Pancreas (tissue), 10 donors: Measurements from ENCODE around the gene INF2. TPM values are rescaled to one million over a fixed set of nuclear protein-coding genes. Genes with fewer than 3 reads are reported as not detected.

Source experiments
- ATAC-seq, 4 donors: fragments of 200-7000 bp; cut with Tn5 transposase; one replicate each; pipeline versions ENCODE4 v1.8.0 to v1.9.1; 2020; ENCODE audit warnings: mild to moderate bottlenecking in 4 of 4, moderate library complexity in 4 of 4
- DNase-seq, 6 donors: peaks; one replicate each; pipeline ENCODE4 v3.0.0-alpha.2; 2020
- FAIRE-seq: peaks from 2 replicates; lab custom pipeline; 2012; peaks lifted over from hg19 to GRCh38; lab: Jason Lieb, UNC
- H3K27ac ChIP-seq, 4 donors: fragments of 200-600 bp; sonication (generic); 1 replicate in 3 of 4; 2 replicates in 1 of 4; pipeline versions ENCODE4 v1.5.0 to v1.8.0; 2020
- H3K27me3 ChIP-seq, 4 donors: fragments of 200-600 bp; one replicate each; pipeline ENCODE4 v1.8.0; 2021
- H3K36me3 ChIP-seq, 3 donors: fragments of 200-600 bp; sonication (generic) in 1 of 3; one replicate each; pipeline versions ENCODE4 v1.5.0 to v1.8.0; 2020 to 2021
- H3K4me1 ChIP-seq, 3 donors: fragments of 200-600 bp; one replicate each; pipeline ENCODE4 v1.8.0; 2021
- H3K4me3 ChIP-seq, 4 donors: fragments of 200-600 bp; sonication (generic) in 2 of 4; one replicate each; pipeline versions ENCODE4 v1.5.0 to v1.8.0; 2020 to 2021
- H3K9me3 ChIP-seq, 4 donors: fragments of 200-600 bp; one replicate each; pipeline ENCODE4 v1.8.0; 2021
- CTCF ChIP-seq, 4 donors: fragments of 200-600 bp; sonication (generic) in 3 of 4; IDR thresholded peaks; one replicate each; pipeline versions ENCODE4 v1.5.0 to v1.8.0; 2021; ENCODE audit warnings: antibody characterized with exemption in 4 of 4
- WGBS, 2 donors: extraction: QIAGEN DNeasy Blood & Tissue Kit; methylation state at CpG; one replicate each; pipeline ENCODE4 v1.1.7; 2013; 5-methylcytosine and 5-hydroxymethylcytosine counted together
- intact Hi-C, 3 donors: fragments of 100-400 bp; cut with DNase I; formaldehyde crosslinking; loops; one replicate each; pipeline versions ENCODE4 v1.11.1 to v1.14.2; 2022
- polyA plus RNA-seq, 2 donors: library from polyadenylated mRNA; stranded (reverse); fragments of 200-250 nt; gene quantifications; one replicate each; pipeline ENCODE4 v1.2.3, GENCODE V29; 2013
- total RNA-seq, 6 donors: library from RNA; stranded (reverse); fragmentation: NEBNext Ultra II Directional in 4 of 6; extraction: Animal tissue kit (Norgen Biotek cat#: 25700) in 4 of 6; gene quantifications; one replicate each; pipeline versions ENCODE4 v1.2.1 to v1.2.4, GENCODE V29; 2021 to 2023
- donor health status: healthy with polysubstance abuse.
- donor health status: DM: no; HTN: no; CAD: no; lungs with moderate emphysema.
- donor health status: DM: no; HTN: no; CAD: no.
- donor health status: control.
- donor health status: control.
- donor health status: Bipolar disorder and iron deficiency.
- donor health status: DM: yes; HTN: yes; CAD: no.
- donor health status: DM: no; HTN: no; CAD: no.
- donor health status: DM: no; HTN: no; CAD: no.
- donor health status: DM: yes; HTN: yes; CAD: no.

Gene INF2
- total and polyA plus RNA-seq, 8 donors, result 20.4 to 80.8 (median 27.8) TPM

DNA sequence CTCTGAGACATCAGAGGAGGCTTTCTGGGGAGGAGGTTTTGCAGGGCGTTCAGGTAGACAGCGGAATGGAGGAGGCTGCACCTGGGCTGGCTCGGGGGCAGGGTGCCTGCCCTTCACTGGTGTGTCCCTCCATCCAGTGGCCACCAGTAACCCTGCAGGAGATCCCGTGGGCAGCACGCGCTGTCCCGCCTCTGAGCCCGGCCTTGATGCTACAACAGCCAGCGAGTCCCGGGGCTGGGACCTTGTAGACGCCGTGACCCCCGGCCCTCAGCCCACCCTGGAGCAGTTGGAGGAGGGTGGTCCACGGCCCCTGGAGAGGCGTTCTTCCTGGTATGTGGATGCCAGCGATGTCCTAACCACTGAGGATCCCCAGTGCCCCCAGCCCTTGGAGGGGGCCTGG lies 24.6 kb downstream of the INF2 start:
- H3K36me3 ChIP-seq, result peaks cover 0 to 18% (median 4%) of the 10 kb centered on the region in 3 donors
- no peak for ATAC-seq

DNA sequence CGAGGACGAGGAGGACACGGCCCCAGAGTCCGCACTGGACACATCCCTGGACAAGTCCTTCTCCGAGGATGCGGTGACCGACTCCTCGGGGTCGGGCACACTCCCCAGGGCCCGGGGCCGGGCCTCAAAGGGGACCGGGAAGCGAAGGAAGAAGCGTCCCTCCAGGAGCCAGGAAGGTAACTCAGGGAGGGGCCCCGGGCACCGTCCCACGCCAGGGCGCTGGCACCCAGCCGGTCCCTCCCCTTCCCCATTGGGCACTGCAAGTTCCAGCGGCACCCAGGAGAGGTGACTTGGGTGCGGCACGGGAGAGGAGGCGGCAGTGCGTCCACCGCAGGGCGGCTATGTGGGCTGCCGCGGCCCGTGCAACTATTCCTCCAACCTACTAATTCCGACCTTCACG lies 25.3 kb downstream of the INF2 start:
- DNase-seq, result no peak
- Histone ChIP-seq H3K27ac (no peak overlapping the region), H3K4me1 (no peaks in the 10 kb centered on the region), H3K4me3 (no peak overlapping the region), H3K9me3 (no peaks in the 10 kb centered on the region), H3K27me3 (no peaks in the 10 kb centered on the region), H3K36me3 (peaks cover 0 to 18% (median 4%) of the 10 kb centered on the region in 3 donors)
- FAIRE-seq, result no peak
- intact Hi-C loops, result no loop called here
- 96 to 97% methylated on average over 31 of the region's 31 CpGs for WGBS, 2 donors
- TF ChIP-seq CTCF (IDR thresholded peaks at IDR 0.05), result no peak
- ATAC-seq, result no peak

More for the DNA sequence above, 24.6 kb downstream of the INF2 start:
- Histone ChIP-seq H3K4me1 (no peaks in the 10 kb centered on the region), H3K27ac (no peak overlapping the region), H3K27me3 (no peaks in the 10 kb centered on the region), H3K9me3 (no peaks in the 10 kb centered on the region), H3K4me3 (no peak overlapping the region)
- no peak for TF ChIP-seq CTCF (IDR thresholded peaks at IDR 0.05)
- DNase-seq (no peak), FAIRE-seq (no peak)
- WGBS, 2 donors, result 94 to 95% methylated on average over 16 of the region's 16 CpGs
- intact Hi-C loops, result no loop called here

- H3K36me3 ChIP-seq, result peaks cover 0 to 18% (median 4%) of the 10 kb centered on the region in 3 donors
Measured at GRCh38 chr14:104715416-104715815, 26.0 kb downstream of the INF2 start.

GRCh38 chr14:104715871-104716270 lies 26.5 kb downstream of the INF2 start:
- intact Hi-C loops, result no loop called here
- no peaks in the 10 kb centered on the region for H3K9me3 ChIP-seq
- WGBS, 2 donors, result 89 to 94% methylated on average over 12 of the region's 12 CpGs
- no peak overlapping the region for H3K4me3 ChIP-seq
- peaks cover 0 to 15% (median 4%) of the 10 kb centered on the region in 3 donors for H3K36me3 ChIP-seq
- TF ChIP-seq CTCF (IDR thresholded peaks at IDR 0.05), result no peak
- no peaks in the 10 kb centered on the region for H3K4me1 ChIP-seq
- FAIRE-seq (no peak), ATAC-seq (no peak), DNase-seq (no peak)
- H3K27ac ChIP-seq, result no peak overlapping the region
- no peaks in the 10 kb centered on the region for H3K27me3 ChIP-seq

More at GRCh38 chr14:104715416-104715815, 26.0 kb downstream of the INF2 start:
- Histone ChIP-seq H3K4me3 (no peak overlapping the region), H3K9me3 (no peaks in the 10 kb centered on the region), H3K27me3 (no peaks in the 10 kb centered on the region), H3K4me1 (no peaks in the 10 kb centered on the region), H3K27ac (no peak overlapping the region)
- WGBS, 2 donors, result 90 to 93% methylated on average over 18 of the region's 18 CpGs
- ATAC-seq (no peak), FAIRE-seq (no peak), DNase-seq (no peak)
- no peak for TF ChIP-seq CTCF (IDR thresholded peaks at IDR 0.05)
- intact Hi-C loops, result no loop called here

DNA sequence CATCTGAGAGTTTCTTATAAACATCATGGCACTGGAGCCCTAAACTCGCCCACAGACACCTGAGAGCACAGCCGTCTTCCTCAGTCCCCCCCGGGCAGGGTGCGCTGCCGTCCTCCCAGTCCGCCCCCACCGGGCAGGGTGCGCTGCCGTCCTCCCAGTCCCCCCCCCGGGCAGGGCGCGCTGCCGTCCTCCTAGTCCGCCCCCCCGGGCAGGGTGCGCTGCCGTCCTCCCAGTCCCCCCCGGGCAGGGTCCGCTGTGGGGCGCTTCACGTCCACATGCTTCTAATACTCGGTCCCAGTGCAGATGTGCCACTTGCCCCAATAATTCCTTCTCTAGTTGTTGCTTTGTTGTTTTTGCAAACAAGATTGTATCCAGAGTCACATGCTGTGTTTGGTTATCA lies 27.7 kb downstream of the INF2 start:
- no peak overlapping the region for H3K4me3 ChIP-seq
- no peaks in the 10 kb centered on the region for H3K9me3 ChIP-seq
- 91 to 92% methylated on average over 19 to 22 of the region's 22 CpGs for WGBS, 2 donors
- DNase-seq (no peak), FAIRE-seq (no peak), ATAC-seq (no peak)
- peaks cover 0 to 8% (median 0%) of the 10 kb centered on the region in 3 donors for H3K36me3 ChIP-seq
- no peaks in the 10 kb centered on the region for H3K4me1 ChIP-seq
- intact Hi-C loops, result no loop called here
- no peak for TF ChIP-seq CTCF (IDR thresholded peaks at IDR 0.05)
- no peaks in the 10 kb centered on the region for H3K27me3 ChIP-seq
- H3K27ac ChIP-seq, result no peak overlapping the region
